HCT116 (cell line): ENCODE measurements around the gene POLR3GL. TPM values are rescaled to one million over a fixed set of nuclear protein-coding genes. Genes with fewer than 3 reads are reported as not detected.

Experiments used
- ATAC-seq: fragments of 200-7000 bp; cut with Tn5 transposase; 2 replicates; pipeline ENCODE4 v1.9.1; 2020; ENCODE audit warnings: mild to moderate bottlenecking, moderate library complexity
- BruUV-seq: library from RNA; stranded (reverse); fragments of 400-500 nt; replicated peaks from 2 replicates; lab custom pipeline; 2021; lab: Mats Ljungman, UMichigan
- CTCF ChIA-PET: fragments of 300-600 bp; sonication (Branson Sonifier 250); formaldehyde crosslinking; loops from one replicate; lab custom pipeline; 2021; ENCODE audit warnings: antibody characterized with exemption; lab: Charles Lee
- POLR2A ChIA-PET: fragments of 300-600, 350-600 bp; sonication (Branson Sonifier 250); formaldehyde crosslinking; loops from one replicate; lab custom pipeline; 2021; ENCODE audit warnings: antibody characterized with exemption; lab: Charles Lee
- RAD21 ChIA-PET, 2 experiments: fragments of 300-600 bp; sonication (Branson Sonifier 250); formaldehyde crosslinking; loops; one replicate each; lab custom pipeline; 2023; ENCODE audit warnings: low total read pairs in 2 of 2; ENCODE audit not compliant: uncharacterized antibody in 2 of 2, unreplicated experiment in 2 of 2, low non-redundant PET in 1 of 2; lab: Charles Lee
- DNase-seq: peaks from one replicate; pipeline ENCODE4 v3.0.0-alpha.2; 2010; ENCODE audit warnings: low read depth, low spot score
- H2AFZ ChIP-seq: fragments of 200-600 bp; shearing (Covaris generic), sonication (generic); 2 replicates; pipeline ENCODE4 v1.6.1; 2017; ENCODE audit warnings: low read depth, mixed run types, mixed read lengths, antibody characterized with exemption, low read length; ENCODE audit not compliant: poor library complexity, severe bottlenecking
- H3K27ac ChIP-seq: 2 replicates; pipeline ENCODE4 v1.5.1; 2012; ENCODE audit warnings: low read depth, low read length
- H3K27me3 ChIP-seq: fragments of 200-600 bp; sonication (generic); 2 replicates; pipeline ENCODE4 v1.6.1; 2016; ENCODE audit warnings: mixed run types, low read length, mixed read lengths; ENCODE audit not compliant: insufficient read depth
- H3K36me3 ChIP-seq, 2 experiments: fragments of 200-500 bp in 1 of 2; fragments of 200-600 bp in 1 of 2; sonication (Bioruptor generic) in 1 of 2; sonication (generic) in 1 of 2; 2 replicates each; pipeline versions ENCODE4 v1.5.1 to v1.6.1; 2014 to 2016; ENCODE audit warnings: low read length in 2 of 2, inconsistent platforms in 1 of 2, mixed read lengths in 1 of 2, mixed run types in 1 of 2; ENCODE audit not compliant: insufficient read depth in 2 of 2, control insufficient read depth in 1 of 2
- H3K4me1 ChIP-seq, 2 experiments: fragments of 200-600 bp in 1 of 2; sonication (generic) in 1 of 2; 2 replicates each; pipeline versions ENCODE4 v1.5.1 to v1.6.1; 2012 to 2017; ENCODE audit warnings: low read length in 2 of 2, inconsistent platforms in 1 of 2, mild to moderate bottlenecking in 1 of 2, mixed read lengths in 1 of 2, mixed run types in 1 of 2, moderate library complexity in 1 of 2; ENCODE audit not compliant: insufficient read depth in 2 of 2, control insufficient read depth in 1 of 2
- H3K4me2 ChIP-seq: fragments of 200-600 bp; sonication (generic); 2 replicates; pipeline ENCODE4 v1.6.1; 2017; ENCODE audit warnings: mixed run types, low read length, mixed read lengths
- H3K4me3 ChIP-seq, 2 experiments: fragments of 200-600 bp in 1 of 2; sonication (generic) in 1 of 2; replicated peaks in 1 of 2; 2 replicates each; pipeline ENCODE4 v1.5.1; 2011 to 2016; ENCODE audit warnings: low read length in 2 of 2, control low read depth in 1 of 2, low read depth in 1 of 2, mild to moderate bottlenecking in 1 of 2, mixed read lengths in 1 of 2, mixed run types in 1 of 2
- H3K79me2 ChIP-seq: fragments of 200-600 bp; sonication (generic); 2 replicates; pipeline ENCODE4 v1.6.1; 2017; ENCODE audit warnings: mild to moderate bottlenecking, mixed run types, low read length, moderate library complexity, mixed read lengths; ENCODE audit not compliant: insufficient read depth
- H3K9ac ChIP-seq: fragments of 200-600 bp; sonication (generic); 2 replicates; pipeline ENCODE4 v1.6.1; 2016; ENCODE audit warnings: low read length, mixed read lengths
- H3K9me2 ChIP-seq: fragments of 200-600 bp; sonication (generic), shearing (Covaris generic); 2 replicates; pipeline ENCODE4 v1.6.1; 2017; ENCODE audit warnings: mixed run types, mild to moderate bottlenecking, moderate library complexity; ENCODE audit not compliant: insufficient read depth
- H3K9me3 ChIP-seq, 2 experiments: fragments of 200-500 bp in 1 of 2; fragments of 200-600 bp in 1 of 2; sonication (Bioruptor generic) in 1 of 2; sonication (generic) in 1 of 2; 2 replicates each; pipeline ENCODE4 v1.6.1; 2014 to 2017; ENCODE audit warnings: low read length in 2 of 2, mixed read lengths in 2 of 2, inconsistent platforms in 1 of 2, low read depth in 1 of 2, mild to moderate bottlenecking in 1 of 2, mixed run types in 1 of 2, moderate library complexity in 1 of 2; ENCODE audit not compliant: control insufficient read depth in 1 of 2, insufficient read depth in 1 of 2
- H4K20me1 ChIP-seq: fragments of 200-600 bp; sonication (generic), shearing (Covaris generic); 2 replicates; pipeline ENCODE4 v1.6.1; 2017; ENCODE audit warnings: mixed run types, mild to moderate bottlenecking, moderate library complexity; ENCODE audit not compliant: insufficient read depth
- ATF3 ChIP-seq: IDR thresholded peaks from 2 replicates; pipeline ENCODE4 v1.6.1; 2012
- CBX3 ChIP-seq: IDR thresholded peaks from 2 replicates; pipeline ENCODE4 v1.6.1; 2012; ENCODE audit warnings: low read depth
- CEBPB ChIP-seq: IDR thresholded peaks from 2 replicates; pipeline ENCODE4 v1.6.1; 2012; ENCODE audit warnings: low read depth
- CTCF ChIP-seq, 3 experiments: fragments of 200-600 bp in 1 of 3; sonication (generic) in 1 of 3; IDR thresholded peaks in 2 of 3; conservative IDR thresholded peaks in 1 of 3; 2 replicates each; pipeline ENCODE4 v1.5.1; 2012 to 2017; ENCODE audit warnings: low read depth in 2 of 3, low read length in 2 of 3, antibody characterized with exemption in 1 of 3, borderline replicate concordance in 1 of 3, control low read depth in 1 of 3, mild to moderate bottlenecking in 1 of 3, mixed read lengths in 1 of 3, mixed run types in 1 of 3, moderate library complexity in 1 of 3; ENCODE audit not compliant: insufficient read depth in 1 of 3
- EGR1 ChIP-seq: IDR thresholded peaks from 2 replicates; pipeline ENCODE4 v1.6.1; 2012; ENCODE audit warnings: low read depth
- ELF1 ChIP-seq: IDR thresholded peaks from 2 replicates; pipeline ENCODE4 v1.6.1; 2012; ENCODE audit warnings: low read depth, borderline replicate concordance
- EZH2phosphoT487 ChIP-seq: fragments of 200-600 bp; IDR thresholded peaks from 2 replicates; pipeline ENCODE4 v1.6.1; 2018; ENCODE audit warnings: antibody characterized with exemption, borderline replicate concordance
- MAX ChIP-seq: IDR thresholded peaks from 2 replicates; pipeline ENCODE4 v1.6.1; 2012
- POLR2A ChIP-seq: IDR thresholded peaks from 2 replicates; pipeline ENCODE4 v1.7.0; 2011; ENCODE audit warnings: borderline replicate concordance; ENCODE audit not compliant: insufficient read depth, insufficient read length; ENCODE audit errors: extremely low read depth
- RAD21 ChIP-seq: IDR thresholded peaks from 2 replicates; pipeline ENCODE4 v1.6.1; 2012; ENCODE audit warnings: low read depth, mild to moderate bottlenecking
- REST ChIP-seq: IDR thresholded peaks from 2 replicates; pipeline ENCODE4 v1.6.1; 2012; ENCODE audit warnings: low read depth
- SIN3A ChIP-seq: IDR thresholded peaks from 2 replicates; pipeline ENCODE4 v1.6.1; 2012; ENCODE audit warnings: low read depth
- SP1 ChIP-seq: IDR thresholded peaks from 2 replicates; pipeline ENCODE4 v1.6.1; 2012; ENCODE audit warnings: low read depth
- YY1 ChIP-seq: IDR thresholded peaks from 2 replicates; pipeline ENCODE4 v1.6.1; 2011; ENCODE audit warnings: low read length, low read depth, moderate library complexity, mild to moderate bottlenecking; ENCODE audit not compliant: insufficient replicate concordance; ENCODE audit errors: extremely low read depth
- ZBTB33 ChIP-seq: IDR thresholded peaks from 2 replicates; pipeline ENCODE4 v1.6.1; 2011; ENCODE audit warnings: mild to moderate bottlenecking, low read length, moderate library complexity; ENCODE audit not compliant: insufficient replicate concordance; ENCODE audit errors: extremely low read depth
- ZFX ChIP-seq: fragments of 450-650 bp; IDR thresholded peaks from 2 replicates; pipeline ENCODE4 v1.6.1; 2017
- ZNF274 ChIP-seq: fragments of 200-500 bp; sonication (Bioruptor generic); IDR thresholded peaks from 2 replicates; pipeline ENCODE4 v1.6.1; 2014; ENCODE audit warnings: mild to moderate bottlenecking, low read depth, low read length, inconsistent platforms
- intact Hi-C: fragments of 100-400 bp; cut with micrococcal nuclease; formaldehyde crosslinking; loops from 2 replicates; pipeline ENCODE4 v1.10.0; 2022
- total RNA-seq: library from RNA; stranded (reverse); gene quantifications from one replicate; pipeline ENCODE4 v1.2.1, GENCODE V29; 2021; ENCODE audit not compliant: unreplicated experiment

POLR3GL gene
- total RNA-seq, 1 experiment from 2014 or later: 17.9 TPM

GRCh38 chr1:145946477-145946986, 18.0 kb upstream of the POLR3GL start:
- no peak for ATAC-seq
- no TSS peak for BruUV-seq
- Histone ChIP-seq H3K9ac (no peak overlapping the region), H3K9me2 (no peaks in the 10 kb centered on the region), H3K4me1 (peaks cover 0 to 3% of the 10 kb centered on the region in 2 experiments; a peak in 1 of 4 replicates), H3K79me2 (no peaks in the 10 kb centered on the region), H3K4me3 (no peak overlapping the region), H3K27me3 (no peaks in the 10 kb centered on the region), H3K36me3 (no peaks in the 10 kb centered on the region), H3K27ac (no peak overlapping the region), H4K20me1 (no peaks in the 10 kb centered on the region), H3K4me2 (no peak overlapping the region), H2AFZ (no peak overlapping the region), H3K9me3 (no peaks in the 10 kb centered on the region)
- no peak for TF ChIP-seq CBX3
- no peak for TF ChIP-seq EGR1
- TF ChIP-seq ZFX: no peak
- TF ChIP-seq ZBTB33: no peak
- TF ChIP-seq EZH2phosphoT487: no peak
- no peak for TF ChIP-seq SP1
- no peak for TF ChIP-seq YY1
- no peak for TF ChIP-seq ZNF274
- TF ChIP-seq REST: no peak
- no peak for TF ChIP-seq ELF1
- TF ChIP-seq CTCF (IDR thresholded peaks at IDR 0.05 in 2 of 3, conservative IDR thresholded peaks at IDR 0.05 in 1 of 3; ENCODE audit: borderline replicate concordance in 1 of 3, insufficient read depth in 1 of 3, low read depth in 2 of 3, low read length in 2 of 3): no peak
- no peak for TF ChIP-seq SIN3A
- TF ChIP-seq ATF3: no peak
- no peak for TF ChIP-seq CEBPB
- no peak for TF ChIP-seq RAD21
- TF ChIP-seq MAX: no peak
- TF ChIP-seq POLR2A: no peak
- RAD21 ChIA-PET: no interaction called here
- POLR2A ChIA-PET: no interaction called here
- CTCF ChIA-PET: no interaction called here
- intact Hi-C loops: loop anchor here (10.0 kb wide), 1 partner anchor 58 kb away; no protein-coding TSS in a partner anchor
- DNase-seq: no peak
